ENCODE data around the gene ATAT1.

The ATAT1 gene

DNA sequence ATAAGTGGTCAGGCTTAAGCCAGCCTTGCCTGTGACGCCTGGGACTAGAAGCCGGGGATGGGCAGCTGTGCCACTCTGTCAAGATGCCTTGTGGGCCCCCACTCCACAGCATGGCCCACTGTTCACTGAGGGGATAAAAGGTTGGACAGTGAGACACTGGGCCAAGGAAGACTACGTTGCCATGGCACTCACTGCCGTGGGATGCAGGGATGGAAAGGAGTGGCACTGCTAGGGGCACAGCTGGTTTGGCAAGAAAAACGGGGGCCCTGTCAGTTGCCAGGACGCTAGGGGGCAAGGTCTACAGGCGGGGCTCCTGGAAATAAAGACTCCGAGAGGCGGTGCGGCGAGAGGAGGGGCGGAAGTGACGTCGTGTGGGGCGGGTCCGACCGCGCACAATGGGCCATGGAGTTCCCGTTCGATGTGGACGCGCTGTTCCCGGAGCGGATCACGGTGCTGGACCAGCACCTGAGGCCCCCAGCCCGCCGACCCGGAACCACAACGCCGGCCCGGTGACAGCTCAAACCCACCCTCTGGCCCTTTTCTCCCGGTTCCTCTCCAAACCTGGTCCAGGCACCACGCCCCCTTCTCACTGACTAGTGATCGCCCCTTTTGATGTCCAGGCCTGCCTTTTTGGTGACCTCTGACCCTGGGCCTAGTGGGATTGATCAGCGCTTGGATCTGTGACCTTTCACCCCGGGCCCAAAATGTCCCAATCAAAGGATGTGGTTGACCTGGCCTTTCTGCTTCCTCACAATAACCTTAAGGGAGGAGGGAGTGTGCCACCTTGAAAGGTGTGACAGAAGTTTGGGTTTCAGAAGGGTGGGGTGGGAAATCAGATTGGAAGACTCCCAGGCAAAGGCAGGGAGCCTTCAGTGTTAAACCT is at the start of gene ATAT1:
Gene ATAT1, plus strand, starts transcription at position 391 of the 883 bp plus-strand sequence.
- DNase-seq (ENCODE audit: low read depth), result peak; percentile 81

GRCh38 chr6:30578051-30578450 is 48.6 kb upstream of the ATAT1 start:
- no peak for DNase-seq (ENCODE audit: low read depth)

- no peak for DNase-seq (ENCODE audit: low read depth)
Measured at GRCh38 chr6:30583921-30584320, 42.8 kb upstream of the ATAT1 start.

GRCh38 chr6:30589754-30590358 is 36.8 kb upstream of the ATAT1 start:
- DNase-seq (ENCODE audit: low read depth), result no peak

DNA sequence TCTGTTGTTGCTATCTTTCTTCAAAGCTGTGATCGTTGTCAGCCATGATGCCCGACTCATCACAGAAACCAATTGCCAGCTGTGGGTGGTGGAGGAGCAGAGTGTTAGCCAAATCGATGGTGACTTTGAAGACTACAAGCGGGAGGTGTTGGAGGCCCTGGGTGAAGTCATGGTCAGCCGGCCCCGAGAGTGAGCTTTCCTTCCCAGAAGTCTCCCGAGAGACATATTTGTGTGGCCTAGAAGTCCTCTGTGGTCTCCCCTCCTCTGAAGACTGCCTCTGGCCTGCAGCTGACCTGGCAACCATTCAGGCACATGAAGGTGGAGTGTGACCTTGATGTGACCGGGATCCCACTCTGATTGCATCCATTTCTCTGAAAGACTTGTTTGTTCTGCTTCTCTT is 36.2 kb upstream of the ATAT1 start:
- no peak for DNase-seq (ENCODE audit: low read depth)

GRCh38 chr6:30591008-30591407 is 35.7 kb upstream of the ATAT1 start:
- no peak for DNase-seq (ENCODE audit: low read depth)

- DNase-seq (ENCODE audit: low read depth), result no peak
Measured at GRCh38 chr6:30592287-30592686, 34.4 kb upstream of the ATAT1 start.

DNA sequence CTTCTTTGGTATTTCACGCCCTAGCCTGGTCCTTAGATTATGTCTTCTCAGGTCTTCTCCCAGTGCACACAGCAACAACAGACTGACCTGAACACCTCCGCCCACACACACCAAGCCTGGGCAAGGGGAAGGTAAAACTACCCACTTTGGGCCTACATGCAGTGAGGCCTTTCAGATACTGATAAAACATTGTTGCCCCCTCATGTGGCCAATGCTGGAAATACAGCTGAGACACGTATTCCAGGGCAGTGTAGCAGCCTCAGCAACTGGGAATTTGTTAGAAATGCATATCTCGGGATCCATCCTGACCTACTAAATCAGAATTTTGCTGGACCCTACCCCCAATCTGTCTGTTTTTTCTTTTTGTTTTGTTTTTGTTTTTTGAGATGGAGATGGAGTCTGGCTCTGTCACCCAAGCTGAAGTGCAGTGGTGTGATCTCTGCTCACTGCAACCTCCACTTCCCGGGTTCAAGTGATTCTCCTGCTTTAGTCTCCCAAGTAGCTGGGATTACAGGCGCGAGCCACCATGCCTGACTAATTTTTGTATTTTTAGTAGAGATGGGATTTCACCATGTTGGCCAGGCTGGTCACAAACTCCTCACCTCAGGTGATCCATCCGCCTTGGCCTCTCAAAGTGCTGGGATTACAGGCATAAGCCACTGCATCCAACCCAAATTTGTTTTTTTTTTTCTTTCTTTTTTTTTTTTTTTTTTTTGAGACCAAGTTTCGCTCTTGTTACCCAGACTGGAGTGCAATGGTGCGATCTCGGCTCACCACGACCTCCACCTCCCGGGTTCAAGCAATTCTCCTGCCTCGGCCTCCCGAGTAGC is 29.1 kb upstream of the ATAT1 start:
- peak; percentile 50 for DNase-seq (ENCODE audit: low read depth)

DNA sequence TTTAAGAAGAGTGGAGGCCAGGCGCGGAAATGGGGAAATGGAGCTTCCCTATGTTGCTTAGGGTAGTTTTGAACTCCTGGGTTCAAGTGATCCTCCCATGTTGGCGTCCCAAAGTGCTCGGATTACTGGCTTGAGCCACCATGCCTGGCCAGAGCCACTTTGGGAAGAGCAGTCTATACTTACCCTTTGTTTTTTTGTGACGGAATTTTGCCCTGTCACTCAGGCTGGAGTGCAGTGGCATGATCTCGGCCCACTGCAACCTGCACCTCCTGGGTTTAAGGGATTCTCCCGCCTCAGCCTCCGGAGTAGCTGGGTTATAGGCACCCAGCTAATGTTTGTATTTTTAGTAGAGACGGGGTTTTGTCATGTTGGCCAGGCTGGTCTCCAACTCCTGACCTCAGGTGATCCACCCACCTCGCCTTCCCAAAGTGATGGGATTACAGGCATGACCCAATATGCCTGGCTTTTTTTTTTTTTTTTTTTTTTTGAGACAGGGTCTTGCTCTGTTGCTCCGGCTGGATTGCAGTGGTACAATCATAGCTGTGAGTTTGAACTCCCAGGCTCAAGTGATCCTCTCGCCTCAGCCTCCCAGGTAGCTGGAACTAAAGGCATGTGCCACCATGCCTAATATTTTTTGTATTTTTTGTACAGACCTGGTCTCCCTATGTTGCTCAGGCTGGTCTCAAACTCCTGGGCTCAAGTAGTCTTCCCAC is 27.6 kb upstream of the ATAT1 start:
- no peak for DNase-seq (ENCODE audit: low read depth)

- no peak for DNase-seq (ENCODE audit: low read depth)
Measured at GRCh38 chr6:30599625-30600324, 26.9 kb upstream of the ATAT1 start.

DNA sequence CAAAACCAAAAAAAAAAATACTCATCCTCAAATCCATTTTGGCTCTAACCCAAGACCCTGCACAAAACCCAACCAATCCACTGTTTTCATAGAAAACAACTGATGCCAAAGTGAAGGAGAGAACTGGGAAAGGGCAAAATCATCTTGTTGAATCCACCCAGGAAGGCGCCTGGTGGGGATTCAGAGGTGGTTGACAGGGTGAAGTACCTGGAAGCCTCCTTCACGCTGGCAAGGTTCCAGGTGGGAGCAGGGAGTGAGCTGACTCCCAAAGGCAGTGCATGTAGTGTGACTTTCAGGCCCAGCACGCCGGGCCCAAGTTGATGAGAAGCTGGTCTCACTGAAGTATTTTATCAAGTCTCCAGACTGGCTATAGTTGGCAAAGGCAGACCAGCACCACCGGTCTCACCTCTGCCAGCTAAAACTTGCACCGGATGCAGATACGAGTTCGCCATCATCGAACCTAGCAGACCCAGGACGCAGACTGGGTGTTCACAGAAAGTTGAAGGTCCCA is 26.2 kb upstream of the ATAT1 start:
- DNase-seq (ENCODE audit: low read depth), result no peak

- DNase-seq (ENCODE audit: low read depth), result no peak
Measured at GRCh38 chr6:30601436-30601814, 25.2 kb upstream of the ATAT1 start.

GRCh38 chr6:30601815-30602641 is 24.6 kb upstream of the ATAT1 start:
- DNase-seq (ENCODE audit: low read depth), result no peak

GRCh38 chr6:30603961-30604360 is 22.7 kb upstream of the ATAT1 start:
- DNase-seq (ENCODE audit: low read depth), result no peak

- DNase-seq (ENCODE audit: low read depth), result no peak
Measured at GRCh38 chr6:30610065-30610464, 16.6 kb upstream of the ATAT1 start.

GRCh38 chr6:30611150-30611855 is 15.4 kb upstream of the ATAT1 start:
- no peak for DNase-seq (ENCODE audit: low read depth)

GRCh38 chr6:30611856-30612194 is 14.8 kb upstream of the ATAT1 start:
- no peak for DNase-seq (ENCODE audit: low read depth)

GRCh38 chr6:30612213-30612612 is 14.5 kb upstream of the ATAT1 start:
- DNase-seq (ENCODE audit: low read depth), result no peak

GRCh38 chr6:30612687-30613248 is 13.9 kb upstream of the ATAT1 start:
- no peak for DNase-seq (ENCODE audit: low read depth)

All from activated T-helper 1 cell treated with Interleukin-2 at 50 U/mL for 16 hours (primary cell).